Kidney epithelial cell (primary cell): ENCODE measurements around the gene RFPL2. TPM values are rescaled to one million over a fixed set of nuclear protein-coding genes. Genes with fewer than 3 reads are reported as not detected.
"Not testable (repeated sequence)": the region's sequence is repeated elsewhere in the genome, so short reads cannot be mapped to it uniquely, and the experiment has no call there.

ENCODE experiments used
- DNase-seq: peaks from one replicate; pipeline ENCODE4 v3.0.0-alpha.2; 2010; ENCODE audit warnings: low read depth
- H3K27me3 ChIP-seq: 2 replicates; pipeline ENCODE4 v1.6.0; 2011; ENCODE audit warnings: low read length; ENCODE audit not compliant: control insufficient read depth, insufficient read depth
- H3K36me3 ChIP-seq: 2 replicates; pipeline ENCODE4 v1.5.1; 2011; ENCODE audit warnings: low read length; ENCODE audit not compliant: control insufficient read depth, insufficient read depth
- H3K4me3 ChIP-seq: 2 replicates; pipeline ENCODE4 v1.5.1; 2011; ENCODE audit warnings: low read depth, mild to moderate bottlenecking, control low read depth, low read length
- total RNA-seq: library from RNA; depleted of rRNA; stranded (reverse); fragments of >200 nt; gene quantifications from 2 replicates; pipeline ENCODE4 v1.2.3, GENCODE V29; 2015
- TF ChIP-seq, protein P1 (sequence below): IDR thresholded peaks from 2 replicates; pipeline ENCODE4 v1.5.1; 2011; ENCODE audit warnings: mild to moderate bottlenecking, moderate library complexity, low read length, control low read depth, inconsistent platforms; ENCODE audit not compliant: insufficient read depth, poor library complexity, severe bottlenecking

Gene RFPL2
- total RNA-seq, 1 donor from 2014 or later, result not detected

DNA sequence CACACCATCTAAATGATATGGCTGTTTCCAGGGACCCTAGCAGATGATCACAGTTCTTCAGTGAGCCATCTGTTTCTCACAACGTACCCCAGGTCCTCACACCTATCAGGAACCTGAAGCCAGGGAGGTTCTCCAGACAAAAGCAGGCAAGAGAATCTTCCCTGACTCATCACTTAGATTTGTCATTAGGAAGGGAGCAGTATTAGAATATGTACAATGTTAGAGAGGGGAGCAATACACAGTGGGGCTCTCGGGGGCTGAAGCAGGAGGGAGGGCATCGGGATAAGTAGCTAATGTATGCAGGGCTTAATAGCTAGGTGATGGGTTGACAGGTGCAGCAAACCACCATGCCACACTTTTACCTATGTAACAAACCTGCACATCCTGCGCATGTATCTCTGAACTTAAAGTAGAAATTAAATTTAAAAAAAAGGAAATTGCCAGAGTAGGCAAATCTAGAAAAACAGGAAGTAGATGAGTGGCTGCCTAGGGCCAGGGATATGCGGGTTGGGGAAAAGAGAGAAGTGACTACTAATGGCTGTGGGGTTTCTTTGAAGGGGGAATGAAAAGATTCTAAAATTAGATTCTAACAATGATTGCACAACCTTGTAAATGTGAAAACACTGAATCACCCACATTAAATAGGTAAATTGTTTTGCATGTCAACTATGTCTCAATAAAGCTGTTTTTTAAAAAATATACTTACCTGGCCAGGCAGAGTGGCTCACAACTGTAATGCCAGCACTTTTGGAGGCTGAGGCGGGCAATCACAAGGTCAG, 60.2 kb downstream of the RFPL2 start:
- Histone ChIP-seq H3K4me3 (no peak overlapping the region), H3K27me3 (no peaks in the 10 kb centered on the region), H3K36me3 (no peaks in the 10 kb centered on the region)
- TF ChIP-seq, protein P1, sequence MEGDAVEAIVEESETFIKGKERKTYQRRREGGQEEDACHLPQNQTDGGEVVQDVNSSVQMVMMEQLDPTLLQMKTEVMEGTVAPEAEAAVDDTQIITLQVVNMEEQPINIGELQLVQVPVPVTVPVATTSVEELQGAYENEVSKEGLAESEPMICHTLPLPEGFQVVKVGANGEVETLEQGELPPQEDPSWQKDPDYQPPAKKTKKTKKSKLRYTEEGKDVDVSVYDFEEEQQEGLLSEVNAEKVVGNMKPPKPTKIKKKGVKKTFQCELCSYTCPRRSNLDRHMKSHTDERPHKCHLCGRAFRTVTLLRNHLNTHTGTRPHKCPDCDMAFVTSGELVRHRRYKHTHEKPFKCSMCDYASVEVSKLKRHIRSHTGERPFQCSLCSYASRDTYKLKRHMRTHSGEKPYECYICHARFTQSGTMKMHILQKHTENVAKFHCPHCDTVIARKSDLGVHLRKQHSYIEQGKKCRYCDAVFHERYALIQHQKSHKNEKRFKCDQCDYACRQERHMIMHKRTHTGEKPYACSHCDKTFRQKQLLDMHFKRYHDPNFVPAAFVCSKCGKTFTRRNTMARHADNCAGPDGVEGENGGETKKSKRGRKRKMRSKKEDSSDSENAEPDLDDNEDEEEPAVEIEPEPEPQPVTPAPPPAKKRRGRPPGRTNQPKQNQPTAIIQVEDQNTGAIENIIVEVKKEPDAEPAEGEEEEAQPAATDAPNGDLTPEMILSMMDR, result no peak
- DNase-seq, result no peak

DNA sequence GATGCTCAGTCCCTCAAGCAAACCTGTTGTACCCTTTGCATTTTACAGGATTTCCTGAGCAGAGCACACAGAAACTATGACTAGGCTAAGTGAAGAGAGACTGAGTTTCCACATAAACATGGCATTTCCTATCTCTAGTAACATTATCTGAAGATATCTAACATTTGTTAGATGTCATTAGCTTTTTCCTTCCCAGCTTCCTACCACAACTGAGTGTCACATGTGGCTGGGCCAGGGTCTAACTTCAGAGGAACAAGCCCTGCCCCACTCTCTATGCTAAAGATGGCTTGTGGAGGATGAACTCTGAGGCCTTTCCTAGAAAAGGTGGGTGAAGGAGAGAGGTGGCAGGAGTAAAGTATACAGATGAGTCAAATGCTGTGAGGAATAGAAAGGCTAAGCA, 62.3 kb downstream of the RFPL2 start:
- Histone ChIP-seq H3K36me3 (no peaks in the 10 kb centered on the region), H3K4me3 (no peak overlapping the region), H3K27me3 (no peaks in the 10 kb centered on the region)
- TF ChIP-seq, protein P1, result no peak
- no peak for DNase-seq

DNA sequence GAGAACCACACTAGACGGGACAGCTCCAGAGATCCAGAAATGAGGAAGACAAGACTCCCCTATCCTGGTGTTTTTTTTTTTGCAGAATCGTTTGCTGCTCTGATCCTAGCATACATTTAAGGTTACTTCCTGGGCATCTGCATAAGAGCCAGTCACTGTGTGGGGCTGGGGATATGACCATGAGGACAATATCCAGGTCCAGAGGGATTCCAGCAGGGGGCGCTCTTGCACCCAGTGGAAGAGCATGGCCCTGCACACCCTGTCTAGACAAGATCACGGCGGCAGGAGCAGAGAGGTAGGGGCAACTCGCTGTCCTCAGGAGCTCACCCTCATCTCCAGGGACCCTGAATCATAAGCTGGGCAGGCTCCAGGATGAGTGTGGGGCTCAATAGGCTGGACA, 64.2 kb downstream of the RFPL2 start:
- TF ChIP-seq, protein P1, result peak; percentile 28

More for the DNA sequence above, 64.2 kb downstream of the RFPL2 start:
- H3K4me3 ChIP-seq, H3K27me3 ChIP-seq, H3K36me3 ChIP-seq, DNase-seq: not testable (repeated sequence)

Other genes starting within 250 kb of the RFPL2 start
- 0.38 and 0.55 TPM in 2 replicates for gene SLC5A1, start 161.8 kb downstream of the RFPL2 start, total RNA-seq
- not detected in 2 replicates for gene C22orf42, start 45.8 kb downstream of the RFPL2 start, total RNA-seq
- gene SLC5A4, start 50.3 kb upstream of the RFPL2 start, total RNA-seq, result 0.79 TPM in 1 of 2 replicates, not detected in the other
- gene RFPL3, start 152.8 kb upstream of the RFPL2 start, total RNA-seq, result not detected in 2 replicates
- 91.6 and 95.7 TPM in 2 replicates for gene RTCB, start 207.2 kb upstream of the RFPL2 start, total RNA-seq